Neural crest cell (in vitro differentiated cells): ENCODE results near the gene CDH26. TPM values are rescaled to one million over a fixed set of nuclear protein-coding genes. Genes with fewer than 3 reads are reported as not detected.

Experiments used
- DNase-seq: peaks from one replicate; pipeline ENCODE4 v3.0.0; 2021; ENCODE audit warnings: low read depth, mixed read lengths, low spot score
- H3K27ac Mint-ChIP-seq: one replicate; pipeline ENCODE4 v1.8.0; 2021; ENCODE audit warnings: mild to moderate bottlenecking, mixed read lengths; ENCODE audit not compliant: unreplicated experiment
- H3K27me3 Mint-ChIP-seq: 2 replicates; pipeline ENCODE4 v1.8.0; 2021; ENCODE audit warnings: low read depth, mild to moderate bottlenecking, mixed read lengths
- H3K36me3 Mint-ChIP-seq: 2 replicates; pipeline ENCODE4 v1.8.0; 2021; ENCODE audit warnings: low read depth, mild to moderate bottlenecking, mixed read lengths
- H3K4me1 Mint-ChIP-seq: 2 replicates; pipeline ENCODE4 v1.8.0; 2021; ENCODE audit warnings: mixed read lengths
- H3K4me3 Mint-ChIP-seq: one replicate; pipeline ENCODE4 v1.8.0; 2021; ENCODE audit warnings: mild to moderate bottlenecking, mixed read lengths
- H3K9me3 Mint-ChIP-seq: 2 replicates; pipeline ENCODE4 v1.8.0; 2021; ENCODE audit warnings: mixed read lengths
- total RNA-seq: library from RNA; stranded (reverse); gene quantifications from 2 replicates; pipeline ENCODE4 v1.2.1, GENCODE V29; 2021
- TF ChIP-seq, protein P1 (sequence below): fragments of 200-600 bp; sonication (generic); conservative IDR thresholded peaks from 2 replicates; pipeline ENCODE4 v1.5.0; 2021; ENCODE audit warnings: antibody characterized with exemption, mild to moderate bottlenecking

The CDH26 gene
- total RNA-seq, 1 donor from 2014 or later, result 0.89 TPM

DNA sequence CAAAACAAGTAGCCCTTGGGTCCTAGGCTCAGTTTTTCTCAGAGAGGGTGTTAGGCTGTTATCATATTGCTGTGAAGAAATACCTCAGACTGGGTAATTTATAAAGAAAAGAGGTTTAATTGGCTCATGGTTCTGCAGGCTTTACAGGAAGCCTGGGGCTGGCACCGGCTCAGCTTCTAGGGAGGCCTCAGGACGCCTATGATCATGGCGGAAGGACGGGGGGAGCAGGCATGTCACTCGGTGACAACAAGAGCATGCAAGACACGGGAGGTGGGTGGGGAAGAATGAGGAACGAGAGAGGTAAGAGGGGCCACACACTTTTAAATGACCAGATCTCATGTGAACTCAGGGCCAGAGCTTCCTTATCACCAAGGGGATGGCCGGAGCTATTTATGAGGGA, 26.9 kb downstream of the CDH26 start:
- H3K4me3 Mint-ChIP-seq, result no peak overlapping the region
- TF ChIP-seq, protein P1, sequence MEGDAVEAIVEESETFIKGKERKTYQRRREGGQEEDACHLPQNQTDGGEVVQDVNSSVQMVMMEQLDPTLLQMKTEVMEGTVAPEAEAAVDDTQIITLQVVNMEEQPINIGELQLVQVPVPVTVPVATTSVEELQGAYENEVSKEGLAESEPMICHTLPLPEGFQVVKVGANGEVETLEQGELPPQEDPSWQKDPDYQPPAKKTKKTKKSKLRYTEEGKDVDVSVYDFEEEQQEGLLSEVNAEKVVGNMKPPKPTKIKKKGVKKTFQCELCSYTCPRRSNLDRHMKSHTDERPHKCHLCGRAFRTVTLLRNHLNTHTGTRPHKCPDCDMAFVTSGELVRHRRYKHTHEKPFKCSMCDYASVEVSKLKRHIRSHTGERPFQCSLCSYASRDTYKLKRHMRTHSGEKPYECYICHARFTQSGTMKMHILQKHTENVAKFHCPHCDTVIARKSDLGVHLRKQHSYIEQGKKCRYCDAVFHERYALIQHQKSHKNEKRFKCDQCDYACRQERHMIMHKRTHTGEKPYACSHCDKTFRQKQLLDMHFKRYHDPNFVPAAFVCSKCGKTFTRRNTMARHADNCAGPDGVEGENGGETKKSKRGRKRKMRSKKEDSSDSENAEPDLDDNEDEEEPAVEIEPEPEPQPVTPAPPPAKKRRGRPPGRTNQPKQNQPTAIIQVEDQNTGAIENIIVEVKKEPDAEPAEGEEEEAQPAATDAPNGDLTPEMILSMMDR, result no peak
- no peaks in the 10 kb centered on the region for H3K36me3 Mint-ChIP-seq
- no peaks in the 10 kb centered on the region for H3K9me3 Mint-ChIP-seq
- no peaks in the 10 kb centered on the region for H3K27me3 Mint-ChIP-seq
- DNase-seq, result no peak
- H3K4me1 Mint-ChIP-seq, result no peaks in the 10 kb centered on the region
- H3K27ac Mint-ChIP-seq, result peak overlapping the region; percentile 64

DNA sequence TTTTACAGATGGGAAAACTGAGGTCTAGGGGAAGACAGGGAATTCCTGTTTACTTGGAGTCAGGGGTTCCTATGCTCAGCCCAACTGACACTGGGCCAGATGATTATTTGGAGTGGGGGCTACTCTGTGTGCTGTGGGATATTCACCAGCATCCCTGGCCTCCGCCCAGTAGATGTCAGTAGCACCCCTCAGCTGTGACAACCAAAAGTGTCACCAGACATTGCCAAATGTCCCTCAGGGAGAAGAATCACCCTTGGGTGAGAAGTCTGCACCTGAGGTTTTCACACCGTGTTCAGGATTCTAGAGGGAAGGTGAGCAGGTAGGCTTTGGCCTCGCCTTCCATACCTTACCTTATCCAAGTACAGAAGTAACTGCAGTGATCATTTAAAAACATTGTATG, 27.6 kb downstream of the CDH26 start:
- no peak for DNase-seq
- H3K4me1 Mint-ChIP-seq, result no peaks in the 10 kb centered on the region
- no peaks in the 10 kb centered on the region for H3K27me3 Mint-ChIP-seq
- H3K4me3 Mint-ChIP-seq, result no peak overlapping the region
- H3K36me3 Mint-ChIP-seq, result no peaks in the 10 kb centered on the region
- TF ChIP-seq, protein P1, result peak; percentile 20
- H3K9me3 Mint-ChIP-seq, result no peaks in the 10 kb centered on the region
- no peak overlapping the region for H3K27ac Mint-ChIP-seq

DNA sequence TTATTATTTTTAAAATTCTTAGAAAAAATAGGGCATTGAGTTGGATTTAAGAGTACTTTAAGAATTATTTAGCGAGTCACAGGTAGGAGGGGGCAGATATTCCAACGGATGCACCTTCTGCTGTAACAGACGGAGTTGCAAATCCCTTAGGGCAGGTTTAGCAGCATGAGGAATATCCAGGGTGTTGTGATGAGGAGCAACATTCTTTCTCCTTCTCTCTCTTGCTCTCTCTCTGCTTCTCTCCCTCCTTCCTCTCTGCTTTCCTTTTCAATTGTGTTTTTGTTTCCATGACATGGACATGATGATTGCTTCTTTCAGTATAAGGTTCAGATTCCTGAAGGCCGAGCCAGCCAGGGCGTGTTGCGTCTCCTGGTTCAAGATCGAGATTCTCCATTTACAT, 28.9 kb downstream of the CDH26 start:
- Mint-ChIP-seq H3K4me1 (no peaks in the 10 kb centered on the region), H3K27me3 (no peaks in the 10 kb centered on the region), H3K36me3 (no peaks in the 10 kb centered on the region), H3K27ac (no peak overlapping the region), H3K4me3 (no peak overlapping the region), H3K9me3 (no peaks in the 10 kb centered on the region)
- no peak for DNase-seq
- TF ChIP-seq, protein P1, result no peak

DNA sequence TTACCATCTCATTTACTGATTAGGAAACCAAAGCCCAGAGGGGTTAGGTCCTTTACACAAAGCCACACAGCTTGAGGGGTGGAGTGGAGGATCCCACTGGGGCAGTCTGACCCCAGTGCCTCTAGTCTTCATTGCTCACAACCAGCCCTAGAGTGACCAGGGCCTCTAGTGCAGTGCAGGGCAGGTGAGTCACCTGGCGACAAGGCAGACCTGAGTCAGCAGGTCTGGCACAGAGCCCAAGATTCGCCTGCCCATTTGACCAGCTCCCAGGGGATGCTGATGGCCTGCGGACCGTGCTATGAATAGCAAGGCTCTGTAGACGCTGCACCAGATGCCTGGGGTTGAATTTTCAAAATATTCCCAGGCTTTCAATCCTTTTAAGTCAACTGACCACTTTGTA, 29.9 kb downstream of the CDH26 start:
- Mint-ChIP-seq H3K9me3 (no peaks in the 10 kb centered on the region), H3K27ac (no peak overlapping the region), H3K27me3 (no peaks in the 10 kb centered on the region), H3K4me3 (no peak overlapping the region), H3K4me1 (no peaks in the 10 kb centered on the region), H3K36me3 (no peaks in the 10 kb centered on the region)
- DNase-seq, result no peak
- TF ChIP-seq, protein P1, result no peak

DNA sequence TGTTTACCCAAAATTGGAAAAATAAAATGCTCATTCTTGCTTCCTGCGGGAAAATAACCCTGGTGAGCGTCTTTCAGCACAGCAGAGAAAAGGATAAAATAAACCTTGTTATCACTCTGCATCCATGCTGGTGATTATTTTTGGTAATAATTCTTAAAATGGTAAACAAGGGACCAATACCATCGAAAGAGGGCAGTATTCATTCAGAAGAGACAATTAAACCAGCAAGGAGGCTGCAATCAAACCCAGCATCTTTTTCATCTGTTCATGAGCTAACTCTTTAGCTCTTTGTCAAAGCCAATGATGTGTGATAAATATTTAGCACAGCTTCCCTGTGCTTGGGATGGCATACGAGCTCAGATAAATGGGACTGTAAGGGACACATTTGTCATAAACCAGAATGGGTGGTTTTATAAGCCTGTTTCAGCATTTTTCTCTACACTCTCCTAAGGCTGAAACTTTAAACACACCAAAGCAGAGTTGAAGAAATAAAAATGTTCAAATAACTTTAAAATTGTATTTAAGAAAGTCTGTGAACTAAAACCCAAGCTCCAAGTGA, 34.4 kb downstream of the CDH26 start:
- H3K27me3 Mint-ChIP-seq, result peaks cover 7% of the 10 kb centered on the region
- DNase-seq, result no peak
- no peak overlapping the region for H3K27ac Mint-ChIP-seq
- no peaks in the 10 kb centered on the region for H3K36me3 Mint-ChIP-seq
- H3K4me3 Mint-ChIP-seq, result no peak overlapping the region
- no peaks in the 10 kb centered on the region for H3K9me3 Mint-ChIP-seq
- TF ChIP-seq, protein P1, result no peak
- H3K4me1 Mint-ChIP-seq, result peaks cover 10% of the 10 kb centered on the region
